WTC11 (cell line): ENCODE measurements around the gene RETREG1. TPM values are rescaled to one million over a fixed set of nuclear protein-coding genes. Genes with fewer than 3 reads are reported as not detected.

Experiments used
- ATAC-seq: fragments of 200-7000 bp; cut with Tn5 transposase; 2 replicates; pipeline ENCODE4 v1.10.0; 2021; ENCODE audit warnings: mild to moderate bottlenecking, moderate library complexity
- CTCF ChIA-PET: fragments of 300-600 bp; sonication (Branson Sonifier 250); formaldehyde crosslinking; loops from one replicate; lab custom pipeline; 2021; ENCODE audit warnings: antibody characterized with exemption; lab: Charles Lee
- POLR2A ChIA-PET: fragments of 350-600 bp; sonication (Branson Sonifier 250); formaldehyde crosslinking; loops from one replicate; lab custom pipeline; 2021; ENCODE audit warnings: antibody characterized with exemption; lab: Charles Lee
- DNase-seq: peaks from one replicate; pipeline ENCODE4 v3.0.0; 2021; ENCODE audit warnings: low spot score
- H3K27ac Mint-ChIP-seq: 2 replicates; pipeline ENCODE4 v1.8.0; 2021; ENCODE audit warnings: mixed read lengths
- H3K27me3 Mint-ChIP-seq: 2 replicates; pipeline ENCODE4 v1.8.0; 2021; ENCODE audit warnings: low read depth, mild to moderate bottlenecking, moderate library complexity, mixed read lengths
- H3K36me3 Mint-ChIP-seq: 2 replicates; pipeline ENCODE4 v1.8.0; 2021; ENCODE audit warnings: mixed read lengths
- H3K4me1 Mint-ChIP-seq: 2 replicates; pipeline ENCODE4 v1.8.0; 2022; ENCODE audit warnings: mixed read lengths
- H3K4me3 Mint-ChIP-seq: 2 replicates; pipeline ENCODE4 v1.8.0; 2021; ENCODE audit warnings: mild to moderate bottlenecking, moderate library complexity, mixed read lengths
- H3K9me3 Mint-ChIP-seq: 2 replicates; pipeline ENCODE4 v1.8.0; 2021; ENCODE audit warnings: mixed read lengths
- ELF4 ChIP-seq: sonication (generic); formaldehyde crosslinking; IDR thresholded peaks from 2 replicates; pipeline ENCODE4 v1.8.1; 2022; ENCODE audit warnings: low read depth, mild to moderate bottlenecking, moderate library complexity, missing genetic modification reagents
- ESRRA ChIP-seq: sonication (generic); formaldehyde crosslinking; IDR thresholded peaks from 2 replicates; pipeline ENCODE4 v1.8.1; 2022; ENCODE audit warnings: mild to moderate bottlenecking, missing genetic modification reagents, borderline replicate concordance
- MYBL2 ChIP-seq: sonication (generic); formaldehyde crosslinking; IDR thresholded peaks from 2 replicates; pipeline ENCODE4 v1.8.1; 2023; ENCODE audit warnings: mild to moderate bottlenecking, moderate library complexity, missing genetic modification reagents
- OVOL2 ChIP-seq: fragments of 250-450 bp; sonication (Bioruptor Pico); IDR thresholded peaks from 2 replicates; pipeline ENCODE4 v1.9.0; 2021; ENCODE audit warnings: mild to moderate bottlenecking, borderline replicate concordance
- PRRX2 ChIP-seq: fragments of 250-450 bp; sonication (Bioruptor Pico); IDR thresholded peaks from 2 replicates; pipeline ENCODE4 v1.8.0; 2021; ENCODE audit warnings: mild to moderate bottlenecking
- TEAD4 ChIP-seq: sonication (generic); formaldehyde crosslinking; IDR thresholded peaks from 2 replicates; pipeline ENCODE4 v1.8.0; 2022; ENCODE audit warnings: mild to moderate bottlenecking, missing genetic modification reagents
- ZNF219 ChIP-seq: sonication (generic); formaldehyde crosslinking; IDR thresholded peaks from 2 replicates; pipeline ENCODE4 v1.8.0; 2023; ENCODE audit warnings: missing genetic modification reagents, mild to moderate bottlenecking, borderline replicate concordance
- ZNF263 ChIP-seq: sonication (generic); formaldehyde crosslinking; IDR thresholded peaks from 2 replicates; pipeline ENCODE4 v1.8.1; 2022; ENCODE audit warnings: low read depth, mild to moderate bottlenecking, moderate library complexity, missing genetic modification reagents
- total RNA-seq: library from RNA; stranded (reverse); gene quantifications from 3 replicates; pipeline ENCODE4 v1.2.3, GENCODE V29; 2021
- TF ChIP-seq, protein P1 (sequence below): fragments of 250-450 bp; sonication (Bioruptor Pico); IDR thresholded peaks from 2 replicates; pipeline ENCODE4 v1.9.0; 2021; ENCODE audit warnings: moderate library complexity, mild to moderate bottlenecking, inconsistent platforms, borderline replicate concordance
- TF ChIP-seq, protein P2 (sequence below): sonication (generic); formaldehyde crosslinking; IDR thresholded peaks from 2 replicates; pipeline ENCODE4 v1.8.0; 2022; ENCODE audit warnings: missing genetic modification reagents
- TF ChIP-seq, protein P3 (sequence below): sonication (generic); formaldehyde crosslinking; IDR thresholded peaks from 2 replicates; pipeline ENCODE4 v1.8.0; 2023; ENCODE audit warnings: mild to moderate bottlenecking, missing genetic modification reagents
- TF ChIP-seq, protein P4 (sequence below): sonication (generic); formaldehyde crosslinking; IDR thresholded peaks from 2 replicates; pipeline ENCODE4 v1.8.0; 2022; ENCODE audit warnings: mild to moderate bottlenecking, missing genetic modification reagents
- TF ChIP-seq, protein P5 (sequence below): fragments of 250-450 bp; sonication (Bioruptor Pico); IDR thresholded peaks from 2 replicates; pipeline ENCODE4 v1.8.0; 2021; ENCODE audit warnings: mild to moderate bottlenecking
- TF ChIP-seq, protein P6 (sequence below): sonication (generic); formaldehyde crosslinking; IDR thresholded peaks from 2 replicates; pipeline ENCODE4 v1.8.0; 2023; ENCODE audit warnings: missing genetic modification reagents
- TF ChIP-seq, protein P7 (sequence below): sonication (generic); formaldehyde crosslinking; IDR thresholded peaks from 2 replicates; pipeline ENCODE4 v1.8.1; 2023; ENCODE audit warnings: mild to moderate bottlenecking, missing genetic modification reagents
- TF ChIP-seq, protein P8 (sequence below): sonication (generic); formaldehyde crosslinking; IDR thresholded peaks from 2 replicates; pipeline ENCODE4 v1.8.0; 2022; ENCODE audit warnings: mild to moderate bottlenecking, missing genetic modification reagents

The RETREG1 gene
- total RNA-seq, 1 experiment from 2014 or later = 2.2 TPM

DNA sequence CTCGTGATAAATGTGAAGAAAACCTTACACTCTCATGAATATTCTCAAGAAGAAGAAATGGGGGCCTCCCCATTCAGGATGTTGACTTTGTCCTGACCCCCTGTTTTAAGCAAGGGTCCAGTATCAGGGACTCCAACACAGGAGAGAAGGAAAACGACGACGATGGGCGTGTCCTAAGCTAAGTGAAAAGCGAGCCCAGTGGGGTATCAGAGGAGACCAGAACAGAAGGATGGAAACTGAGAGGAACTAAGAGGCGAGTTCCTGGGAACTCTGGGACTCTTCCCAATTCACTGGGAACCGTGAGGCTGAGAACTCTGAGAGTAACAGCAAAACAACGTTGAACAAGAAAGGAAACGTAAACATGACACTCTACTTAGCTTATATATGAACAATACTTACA lies 14.6 kb downstream of the RETREG1 start (continued):
- TF ChIP-seq, protein P1, sequence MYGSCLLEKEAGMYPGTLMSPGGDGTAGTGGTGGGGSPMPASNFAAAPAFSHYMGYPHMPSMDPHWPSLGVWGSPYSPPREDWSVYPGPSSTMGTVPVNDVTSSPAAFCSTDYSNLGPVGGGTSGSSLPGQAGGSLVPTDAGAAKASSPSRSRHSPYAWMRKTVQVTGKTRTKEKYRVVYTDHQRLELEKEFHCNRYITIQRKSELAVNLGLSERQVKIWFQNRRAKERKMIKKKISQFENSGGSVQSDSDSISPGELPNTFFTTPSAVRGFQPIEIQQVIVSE (CRISPR knock-in tag) = no peak
- TF ChIP-seq TEAD4 (CRISPR knock-in tag) = no peak
- TF ChIP-seq, all 79 proteins: peak for 0

DNA sequence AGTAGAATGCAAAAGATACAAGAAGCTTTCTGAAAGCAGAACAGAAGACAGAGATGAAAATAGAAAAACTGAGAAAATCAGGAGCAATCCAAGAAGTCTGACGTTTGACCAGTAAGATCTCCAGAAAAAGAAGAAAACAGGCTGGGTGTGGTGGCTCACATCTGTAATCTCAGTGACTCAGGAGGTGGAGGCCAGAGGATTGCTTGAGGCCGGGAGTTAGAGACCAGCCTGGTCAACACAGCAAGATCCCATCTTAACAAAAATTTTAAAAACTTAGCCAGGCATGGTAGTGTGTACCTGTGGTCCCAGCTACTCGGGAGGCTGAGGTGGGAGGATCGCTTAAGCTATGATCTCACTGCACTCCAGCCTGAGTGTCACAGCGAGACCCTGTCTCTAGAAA lies 15.9 kb downstream of the RETREG1 start:
- ATAC-seq = no peak
- CTCF ChIA-PET = no interaction called here
- POLR2A ChIA-PET = no interaction called here
- no peak for DNase-seq
- peaks cover 15% of the 10 kb centered on the region for H3K9me3 Mint-ChIP-seq
- no peak overlapping the region for H3K27ac Mint-ChIP-seq
- H3K4me3 Mint-ChIP-seq = no peak overlapping the region
- peaks cover 13% of the 10 kb centered on the region for H3K4me1 Mint-ChIP-seq
- TF ChIP-seq, protein P2, sequence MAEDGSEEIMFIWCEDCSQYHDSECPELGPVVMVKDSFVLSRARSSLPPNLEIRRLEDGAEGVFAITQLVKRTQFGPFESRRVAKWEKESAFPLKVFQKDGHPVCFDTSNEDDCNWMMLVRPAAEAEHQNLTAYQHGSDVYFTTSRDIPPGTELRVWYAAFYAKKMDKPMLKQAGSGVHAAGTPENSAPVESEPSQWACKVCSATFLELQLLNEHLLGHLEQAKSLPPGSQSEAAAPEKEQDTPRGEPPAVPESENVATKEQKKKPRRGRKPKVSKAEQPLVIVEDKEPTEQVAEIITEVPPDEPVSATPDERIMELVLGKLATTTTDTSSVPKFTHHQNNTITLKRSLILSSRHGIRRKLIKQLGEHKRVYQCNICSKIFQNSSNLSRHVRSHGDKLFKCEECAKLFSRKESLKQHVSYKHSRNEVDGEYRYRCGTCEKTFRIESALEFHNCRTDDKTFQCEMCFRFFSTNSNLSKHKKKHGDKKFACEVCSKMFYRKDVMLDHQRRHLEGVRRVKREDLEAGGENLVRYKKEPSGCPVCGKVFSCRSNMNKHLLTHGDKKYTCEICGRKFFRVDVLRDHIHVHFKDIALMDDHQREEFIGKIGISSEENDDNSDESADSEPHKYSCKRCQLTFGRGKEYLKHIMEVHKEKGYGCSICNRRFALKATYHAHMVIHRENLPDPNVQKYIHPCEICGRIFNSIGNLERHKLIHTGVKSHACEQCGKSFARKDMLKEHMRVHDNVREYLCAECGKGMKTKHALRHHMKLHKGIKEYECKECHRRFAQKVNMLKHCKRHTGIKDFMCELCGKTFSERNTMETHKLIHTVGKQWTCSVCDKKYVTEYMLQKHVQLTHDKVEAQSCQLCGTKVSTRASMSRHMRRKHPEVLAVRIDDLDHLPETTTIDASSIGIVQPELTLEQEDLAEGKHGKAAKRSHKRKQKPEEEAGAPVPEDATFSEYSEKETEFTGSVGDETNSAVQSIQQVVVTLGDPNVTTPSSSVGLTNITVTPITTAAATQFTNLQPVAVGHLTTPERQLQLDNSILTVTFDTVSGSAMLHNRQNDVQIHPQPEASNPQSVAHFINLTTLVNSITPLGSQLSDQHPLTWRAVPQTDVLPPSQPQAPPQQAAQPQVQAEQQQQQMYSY = no peak
- no peak for TF ChIP-seq OVOL2 (CRISPR knock-in tag)
- TF ChIP-seq ZNF219 (CRISPR knock-in tag) = no peak
- TF ChIP-seq ESRRA (CRISPR knock-in tag) = no peak
- TF ChIP-seq, protein P3, sequence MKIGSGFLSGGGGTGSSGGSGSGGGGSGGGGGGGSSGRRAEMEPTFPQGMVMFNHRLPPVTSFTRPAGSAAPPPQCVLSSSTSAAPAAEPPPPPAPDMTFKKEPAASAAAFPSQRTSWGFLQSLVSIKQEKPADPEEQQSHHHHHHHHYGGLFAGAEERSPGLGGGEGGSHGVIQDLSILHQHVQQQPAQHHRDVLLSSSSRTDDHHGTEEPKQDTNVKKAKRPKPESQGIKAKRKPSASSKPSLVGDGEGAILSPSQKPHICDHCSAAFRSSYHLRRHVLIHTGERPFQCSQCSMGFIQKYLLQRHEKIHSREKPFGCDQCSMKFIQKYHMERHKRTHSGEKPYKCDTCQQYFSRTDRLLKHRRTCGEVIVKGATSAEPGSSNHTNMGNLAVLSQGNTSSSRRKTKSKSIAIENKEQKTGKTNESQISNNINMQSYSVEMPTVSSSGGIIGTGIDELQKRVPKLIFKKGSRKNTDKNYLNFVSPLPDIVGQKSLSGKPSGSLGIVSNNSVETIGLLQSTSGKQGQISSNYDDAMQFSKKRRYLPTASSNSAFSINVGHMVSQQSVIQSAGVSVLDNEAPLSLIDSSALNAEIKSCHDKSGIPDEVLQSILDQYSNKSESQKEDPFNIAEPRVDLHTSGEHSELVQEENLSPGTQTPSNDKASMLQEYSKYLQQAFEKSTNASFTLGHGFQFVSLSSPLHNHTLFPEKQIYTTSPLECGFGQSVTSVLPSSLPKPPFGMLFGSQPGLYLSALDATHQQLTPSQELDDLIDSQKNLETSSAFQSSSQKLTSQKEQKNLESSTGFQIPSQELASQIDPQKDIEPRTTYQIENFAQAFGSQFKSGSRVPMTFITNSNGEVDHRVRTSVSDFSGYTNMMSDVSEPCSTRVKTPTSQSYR (CRISPR knock-in tag) = no peak
- H3K36me3 Mint-ChIP-seq = no peaks in the 10 kb centered on the region; the same call in 1 of the 2 replicates
- H3K27me3 Mint-ChIP-seq = no peaks in the 10 kb centered on the region

DNA sequence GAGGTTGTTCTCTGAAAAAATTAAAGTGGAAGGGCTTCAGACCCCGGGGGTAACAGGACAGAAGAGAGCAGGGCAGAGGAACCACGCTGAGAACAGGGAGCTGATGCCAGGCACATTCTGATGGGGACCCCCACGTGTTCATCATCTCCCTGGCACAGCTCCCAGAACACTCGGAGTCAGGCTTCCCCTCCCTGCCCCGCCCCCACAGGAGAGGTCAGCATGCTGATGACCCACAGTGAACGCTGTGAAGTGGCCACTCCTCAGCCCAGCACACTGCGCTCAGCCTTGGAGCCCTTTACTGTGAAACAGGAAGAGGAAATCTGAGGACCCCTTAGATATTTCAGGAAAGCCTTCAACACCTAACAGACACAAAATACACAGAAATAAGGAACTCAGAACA lies 16.4 kb downstream of the RETREG1 start:
- TF ChIP-seq PRRX2 (no peak), MYBL2 (CRISPR knock-in tag) (no peak), ZNF263 (CRISPR knock-in tag) (no peak), OVOL2 (CRISPR knock-in tag) (no peak), ELF4 (CRISPR knock-in tag) (no peak)
- TF ChIP-seq, protein P4, sequence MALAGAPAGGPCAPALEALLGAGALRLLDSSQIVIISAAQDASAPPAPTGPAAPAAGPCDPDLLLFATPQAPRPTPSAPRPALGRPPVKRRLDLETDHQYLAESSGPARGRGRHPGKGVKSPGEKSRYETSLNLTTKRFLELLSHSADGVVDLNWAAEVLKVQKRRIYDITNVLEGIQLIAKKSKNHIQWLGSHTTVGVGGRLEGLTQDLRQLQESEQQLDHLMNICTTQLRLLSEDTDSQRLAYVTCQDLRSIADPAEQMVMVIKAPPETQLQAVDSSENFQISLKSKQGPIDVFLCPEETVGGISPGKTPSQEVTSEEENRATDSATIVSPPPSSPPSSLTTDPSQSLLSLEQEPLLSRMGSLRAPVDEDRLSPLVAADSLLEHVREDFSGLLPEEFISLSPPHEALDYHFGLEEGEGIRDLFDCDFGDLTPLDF (CRISPR knock-in tag) = no peak
- TF ChIP-seq, protein P5, sequence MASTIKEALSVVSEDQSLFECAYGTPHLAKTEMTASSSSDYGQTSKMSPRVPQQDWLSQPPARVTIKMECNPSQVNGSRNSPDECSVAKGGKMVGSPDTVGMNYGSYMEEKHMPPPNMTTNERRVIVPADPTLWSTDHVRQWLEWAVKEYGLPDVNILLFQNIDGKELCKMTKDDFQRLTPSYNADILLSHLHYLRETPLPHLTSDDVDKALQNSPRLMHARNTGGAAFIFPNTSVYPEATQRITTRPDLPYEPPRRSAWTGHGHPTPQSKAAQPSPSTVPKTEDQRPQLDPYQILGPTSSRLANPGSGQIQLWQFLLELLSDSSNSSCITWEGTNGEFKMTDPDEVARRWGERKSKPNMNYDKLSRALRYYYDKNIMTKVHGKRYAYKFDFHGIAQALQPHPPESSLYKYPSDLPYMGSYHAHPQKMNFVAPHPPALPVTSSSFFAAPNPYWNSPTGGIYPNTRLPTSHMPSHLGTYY (CRISPR knock-in tag) = no peak
- TF ChIP-seq, protein P6, sequence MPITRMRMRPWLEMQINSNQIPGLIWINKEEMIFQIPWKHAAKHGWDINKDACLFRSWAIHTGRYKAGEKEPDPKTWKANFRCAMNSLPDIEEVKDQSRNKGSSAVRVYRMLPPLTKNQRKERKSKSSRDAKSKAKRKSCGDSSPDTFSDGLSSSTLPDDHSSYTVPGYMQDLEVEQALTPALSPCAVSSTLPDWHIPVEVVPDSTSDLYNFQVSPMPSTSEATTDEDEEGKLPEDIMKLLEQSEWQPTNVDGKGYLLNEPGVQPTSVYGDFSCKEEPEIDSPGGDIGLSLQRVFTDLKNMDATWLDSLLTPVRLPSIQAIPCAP (CRISPR knock-in tag) = no peak
- TF ChIP-seq, protein P7, sequence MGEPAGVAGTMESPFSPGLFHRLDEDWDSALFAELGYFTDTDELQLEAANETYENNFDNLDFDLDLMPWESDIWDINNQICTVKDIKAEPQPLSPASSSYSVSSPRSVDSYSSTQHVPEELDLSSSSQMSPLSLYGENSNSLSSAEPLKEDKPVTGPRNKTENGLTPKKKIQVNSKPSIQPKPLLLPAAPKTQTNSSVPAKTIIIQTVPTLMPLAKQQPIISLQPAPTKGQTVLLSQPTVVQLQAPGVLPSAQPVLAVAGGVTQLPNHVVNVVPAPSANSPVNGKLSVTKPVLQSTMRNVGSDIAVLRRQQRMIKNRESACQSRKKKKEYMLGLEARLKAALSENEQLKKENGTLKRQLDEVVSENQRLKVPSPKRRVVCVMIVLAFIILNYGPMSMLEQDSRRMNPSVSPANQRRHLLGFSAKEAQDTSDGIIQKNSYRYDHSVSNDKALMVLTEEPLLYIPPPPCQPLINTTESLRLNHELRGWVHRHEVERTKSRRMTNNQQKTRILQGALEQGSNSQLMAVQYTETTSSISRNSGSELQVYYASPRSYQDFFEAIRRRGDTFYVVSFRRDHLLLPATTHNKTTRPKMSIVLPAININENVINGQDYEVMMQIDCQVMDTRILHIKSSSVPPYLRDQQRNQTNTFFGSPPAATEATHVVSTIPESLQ (CRISPR knock-in tag) = no peak
- TF ChIP-seq, protein P8, sequence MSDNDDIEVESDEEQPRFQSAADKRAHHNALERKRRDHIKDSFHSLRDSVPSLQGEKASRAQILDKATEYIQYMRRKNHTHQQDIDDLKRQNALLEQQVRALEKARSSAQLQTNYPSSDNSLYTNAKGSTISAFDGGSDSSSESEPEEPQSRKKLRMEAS (CRISPR knock-in tag) = no peak
- H3K4me1 Mint-ChIP-seq = peaks cover 13% of the 10 kb centered on the region
- H3K36me3 Mint-ChIP-seq = no peaks in the 10 kb centered on the region; the same call in 1 of the 2 replicates
- no peak overlapping the region for H3K27ac Mint-ChIP-seq
- H3K9me3 Mint-ChIP-seq = peaks cover 11% of the 10 kb centered on the region
- H3K4me3 Mint-ChIP-seq = no peak overlapping the region
- ATAC-seq = no peak
- CTCF ChIA-PET = no interaction called here
- POLR2A ChIA-PET = no interaction called here
- no peak for DNase-seq
- no peaks in the 10 kb centered on the region for H3K27me3 Mint-ChIP-seq
